ENCODE data around the gene NFKBIZ.

NFKBIZ gene

DNA sequence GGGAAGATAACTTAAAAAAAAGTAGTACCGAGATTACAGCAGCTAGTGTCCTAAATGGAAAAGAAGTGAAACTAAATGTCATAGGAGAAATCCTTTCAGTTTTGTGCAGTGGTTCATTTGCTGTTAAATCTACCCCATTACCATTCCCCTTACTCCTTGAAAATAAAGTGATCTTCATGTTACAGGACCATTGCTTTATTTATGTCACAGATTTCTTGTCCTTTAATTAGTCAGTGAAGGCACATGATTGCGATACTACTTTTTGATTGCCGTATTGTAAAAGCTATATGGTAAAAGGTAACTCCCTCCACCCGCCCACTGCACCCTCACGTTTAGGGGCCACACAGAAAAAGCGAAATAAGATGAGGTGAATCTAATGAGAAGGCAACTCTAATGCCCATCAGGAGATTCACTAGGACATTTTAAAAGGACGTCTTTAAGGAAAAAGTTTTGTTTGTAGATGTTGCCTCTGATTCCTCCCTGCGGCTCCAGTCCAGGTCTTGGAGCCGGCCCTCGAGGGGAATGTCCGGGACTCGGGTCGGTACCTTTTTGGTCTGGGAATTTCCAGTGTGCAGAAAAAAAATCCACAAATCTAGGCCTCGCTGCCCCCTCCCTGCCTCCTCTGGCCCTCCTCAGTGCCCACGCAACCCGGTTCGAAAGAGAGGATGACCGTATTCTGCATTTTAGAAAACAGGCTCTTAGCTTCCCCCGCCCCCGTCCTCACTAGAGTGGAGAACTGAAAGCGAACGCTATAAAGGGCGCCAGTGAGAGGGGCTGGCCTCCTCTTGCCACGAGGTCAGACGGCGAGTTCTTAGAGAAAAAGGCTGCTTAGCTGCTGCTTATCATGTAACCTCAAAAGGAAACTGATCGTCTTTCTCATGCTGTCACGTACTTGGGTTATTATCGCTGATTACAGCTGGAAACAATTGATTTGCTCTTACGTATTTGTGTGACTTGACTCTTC, 21.8 kb upstream of the NFKBIZ start:
- peak; percentile 88 for DNase-seq (ENCODE audit: low read depth)

GRCh38 chr3:101828276-101828675, 21.0 kb upstream of the NFKBIZ start:
- no peak for DNase-seq (ENCODE audit: low read depth)

GRCh38 chr3:101828691-101829436, 20.4 kb upstream of the NFKBIZ start:
- peak; percentile 74 for DNase-seq (ENCODE audit: low read depth)

DNA sequence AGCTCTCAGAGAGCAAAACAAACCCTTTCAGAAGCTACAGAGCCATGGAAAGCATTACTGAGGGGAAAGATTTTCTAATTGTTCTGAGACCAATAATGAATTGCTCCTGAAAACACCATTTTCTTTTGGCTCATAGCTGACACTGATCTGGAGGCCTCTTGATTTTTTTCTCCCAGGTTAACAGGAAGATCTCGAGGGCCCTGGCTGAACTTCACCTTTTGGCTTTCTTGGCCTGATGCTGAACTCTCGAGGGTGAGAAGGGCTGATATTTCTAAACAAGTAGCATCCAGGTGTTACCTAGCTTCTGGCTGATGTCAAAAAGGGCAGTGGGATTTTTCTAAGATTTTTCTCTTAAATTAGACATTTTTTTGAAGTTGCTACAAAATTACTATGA, 19.9 kb upstream of the NFKBIZ start:
- DNase-seq (ENCODE audit: low read depth), result no peak

GRCh38 chr3:101829874-101830273, 19.4 kb upstream of the NFKBIZ start:
- DNase-seq (ENCODE audit: low read depth), result no peak

DNA sequence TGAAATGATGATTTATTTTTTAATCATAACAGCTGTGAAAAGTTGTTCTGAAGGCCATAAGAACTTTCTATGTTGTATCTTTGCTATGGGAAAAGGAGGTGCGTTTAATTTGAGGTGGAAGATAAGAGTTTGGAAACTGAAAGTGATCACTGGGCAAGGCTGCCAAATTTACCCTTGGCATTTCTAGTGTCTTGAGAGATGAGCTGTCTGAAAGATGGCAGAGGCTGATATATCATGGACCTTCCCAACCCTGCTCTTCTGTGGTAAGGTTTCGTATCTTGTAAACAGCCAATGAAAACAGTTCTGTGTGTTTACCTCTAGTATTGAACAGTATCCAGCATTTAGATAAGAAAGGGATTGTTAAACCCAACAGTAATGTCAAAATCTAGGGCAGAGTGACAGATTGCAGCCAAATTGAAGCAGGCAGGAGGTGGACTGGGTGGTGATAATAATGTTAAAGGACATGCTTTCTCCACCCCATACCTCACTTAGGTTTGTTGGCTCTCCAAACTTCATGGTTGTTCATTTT, 15.8 kb upstream of the NFKBIZ start:
- no peak for DNase-seq (ENCODE audit: low read depth)

- DNase-seq (ENCODE audit: low read depth), result no peak
Measured at GRCh38 chr3:101835676-101836075, 13.6 kb upstream of the NFKBIZ start.

- no peak for DNase-seq (ENCODE audit: low read depth)
Measured at GRCh38 chr3:101836160-101836559, 13.2 kb upstream of the NFKBIZ start.

DNA sequence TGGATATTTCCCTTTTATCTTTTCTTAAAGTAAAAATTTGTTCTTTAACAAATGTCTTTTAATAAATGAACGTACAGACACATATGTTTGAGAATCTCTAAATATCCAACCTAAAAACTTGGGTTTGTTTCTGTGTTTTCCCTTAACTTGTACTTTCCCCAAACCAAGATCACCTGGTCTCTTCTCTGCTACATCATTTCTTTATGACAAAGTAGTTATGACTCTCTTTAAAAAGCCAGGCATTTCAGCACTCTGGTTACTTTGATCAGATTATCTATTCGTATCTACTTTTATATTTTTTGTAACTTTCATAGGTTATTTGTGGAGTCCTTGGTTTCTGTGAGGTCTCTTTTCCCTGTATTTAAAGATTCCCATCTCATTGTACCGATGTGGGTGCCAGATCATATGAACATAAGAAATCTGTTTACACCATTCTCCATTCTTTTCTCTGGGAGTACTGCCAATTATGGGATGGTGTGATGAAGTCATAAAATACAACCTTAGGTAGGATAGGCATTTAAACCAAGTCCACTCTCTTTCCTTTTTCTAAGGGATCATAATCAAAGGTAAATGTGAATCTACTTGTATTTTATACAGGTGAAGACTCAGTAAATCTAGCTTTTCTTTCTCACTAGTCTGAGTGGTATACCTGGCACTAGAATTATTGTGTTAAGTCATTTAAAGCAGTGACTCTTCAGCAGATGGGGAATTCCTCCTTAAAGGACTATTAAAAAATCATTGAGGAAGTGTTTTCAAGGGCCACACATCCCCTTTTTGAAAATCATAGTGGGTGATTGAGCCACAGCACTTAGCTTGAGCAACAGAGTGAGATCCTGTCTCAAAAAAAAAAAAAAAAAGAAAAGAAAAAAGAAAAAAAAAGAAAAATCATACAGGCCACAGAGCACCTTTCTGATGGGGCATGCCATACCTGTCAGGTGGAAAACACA, 12.4 kb upstream of the NFKBIZ start:
- peak; percentile 93 for DNase-seq (ENCODE audit: low read depth)

GRCh38 chr3:101838691-101839090, 10.6 kb upstream of the NFKBIZ start:
- no peak for DNase-seq (ENCODE audit: low read depth)

GRCh38 chr3:101840066-101840465, 9.2 kb upstream of the NFKBIZ start:
- DNase-seq (ENCODE audit: low read depth), result no peak

DNA sequence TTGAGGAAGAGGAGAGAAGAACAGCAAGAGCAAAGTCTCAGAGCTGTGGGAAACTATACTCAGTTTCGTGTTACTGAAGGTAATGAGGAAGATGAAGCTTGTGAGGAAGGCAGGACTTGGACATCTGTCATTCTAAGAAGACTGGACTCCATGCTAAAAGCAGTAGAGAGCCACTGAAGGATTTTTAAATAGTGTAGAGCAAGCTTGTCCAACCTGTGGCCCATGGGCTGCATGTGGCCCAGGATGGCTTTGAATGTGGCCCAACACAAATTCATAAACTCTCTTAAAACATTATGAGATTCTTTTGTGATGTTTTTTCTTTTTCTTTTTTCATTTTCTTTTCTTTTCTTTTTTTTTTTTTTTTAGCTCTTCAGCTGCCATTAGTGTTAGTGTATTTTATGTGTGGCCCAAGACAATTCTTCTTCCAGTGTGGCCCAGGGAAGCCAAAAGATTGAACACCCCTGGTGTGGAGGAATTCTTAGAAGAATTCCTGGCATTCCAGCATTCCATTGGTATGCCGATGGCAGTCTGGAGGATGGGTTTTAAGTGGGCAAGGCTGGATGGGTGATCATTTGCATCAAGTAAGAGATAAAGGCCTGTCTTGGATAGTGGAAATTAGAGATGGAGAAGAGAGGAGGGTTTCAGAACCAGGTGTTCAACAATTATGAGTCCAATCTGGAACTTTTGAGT, 6.9 kb upstream of the NFKBIZ start:
- DNase-seq (ENCODE audit: low read depth), result no peak

GRCh38 chr3:101842935-101843330, 6.4 kb upstream of the NFKBIZ start:
- no peak for DNase-seq (ENCODE audit: low read depth)

GRCh38 chr3:101845425-101845824, 3.9 kb upstream of the NFKBIZ start:
- no peak for DNase-seq (ENCODE audit: low read depth)

- DNase-seq (ENCODE audit: low read depth), result no peak
Measured at GRCh38 chr3:101846709-101847108, 2.6 kb upstream of the NFKBIZ start.

DNA sequence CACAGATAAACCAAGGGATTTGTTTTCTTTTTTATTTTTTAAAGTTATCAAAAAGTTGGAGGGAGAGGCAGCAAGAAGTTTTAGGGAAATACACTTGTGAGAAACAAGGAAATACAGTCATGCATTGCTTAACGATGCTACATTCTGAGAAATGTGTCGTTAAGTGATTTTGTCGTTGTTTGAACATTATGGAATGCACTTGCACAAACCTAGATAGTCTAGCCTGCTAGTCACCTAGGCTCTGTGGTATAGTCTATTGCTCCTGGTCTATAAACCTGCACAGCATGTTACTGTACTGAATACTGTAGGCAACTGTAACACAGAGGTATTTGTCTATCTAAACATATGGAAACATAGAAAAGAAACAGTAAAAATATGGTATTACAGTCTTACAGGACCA, 2.0 kb upstream of the NFKBIZ start:
- no peak for DNase-seq (ENCODE audit: low read depth)

GRCh38 chr3:101848326-101848725, 988 bp upstream of the NFKBIZ start:
- DNase-seq (ENCODE audit: low read depth), result no peak

- no peak for DNase-seq (ENCODE audit: low read depth)
Measured at GRCh38 chr3:101849714-101850245, 466 bp downstream of the NFKBIZ start.

GRCh38 chr3:101850246-101851051, 1.1 kb downstream of the NFKBIZ start:
- peak; percentile 80 for DNase-seq (ENCODE audit: low read depth)

Measured in iris pigment epithelial cell (primary cell).